IMR-90 (cell line): ENCODE results near the gene MTMR4. TPM values are rescaled to one million over a fixed set of nuclear protein-coding genes. Genes with fewer than 3 reads are reported as not detected.

Source experiments
- ATAC-seq: fragments of 200-7000 bp; cut with Tn5 transposase; 2 replicates; pipeline ENCODE4 v1.9.1; 2020; ENCODE audit warnings: low read depth, mild to moderate bottlenecking, moderate library complexity
- BruUV-seq: library from RNA; stranded (reverse); fragments of 400-500 nt; replicated peaks from 2 replicates; lab custom pipeline; 2021; lab: Mats Ljungman, UMichigan
- CTCF ChIA-PET: fragments of 300-600 bp; formaldehyde crosslinking; extraction: SDS; loops from one replicate; lab custom pipeline; 2021; ENCODE audit warnings: antibody characterized with exemption; lab: Yijun Ruan, JAX
- POLR2A ChIA-PET: fragments of 300-600 bp; sonication (Branson Sonifier 250); formaldehyde crosslinking; loops from one replicate; lab custom pipeline; 2022; ENCODE audit warnings: antibody characterized with exemption; ENCODE audit not compliant: unreplicated experiment; lab: Charles Lee
- DNase-seq: peaks from one replicate; pipeline ENCODE4 v3.0.0; 2013
- H2AFZ ChIP-seq: replicated peaks from 2 replicates; pipeline ENCODE3; 2013; ENCODE audit warnings: low read length, mild to moderate bottlenecking; ENCODE audit not compliant: poor library complexity
- H2AK5ac ChIP-seq: 2 replicates; pipeline ENCODE4 v1.6.1; 2013; ENCODE audit warnings: low read depth, low read length, inconsistent platforms
- H2AK9ac ChIP-seq: replicated peaks from 2 replicates; pipeline ENCODE3; 2013; ENCODE audit warnings: mild to moderate bottlenecking, low read depth, low read length, moderate library complexity; ENCODE audit not compliant: poor library complexity
- H2BK120ac ChIP-seq: 2 replicates; pipeline ENCODE4 v1.6.1; 2013; ENCODE audit warnings: low read depth, low read length, inconsistent platforms
- H2BK15ac ChIP-seq: 3 replicates; pipeline ENCODE4 v1.6.1; 2013; ENCODE audit warnings: low read depth, low read length, inconsistent platforms
- H2BK20ac ChIP-seq: 2 replicates; pipeline ENCODE4 v1.6.1; 2013; ENCODE audit warnings: low read depth, mild to moderate bottlenecking, inconsistent platforms, low read length, moderate library complexity
- H2BK5ac ChIP-seq: 2 replicates; pipeline ENCODE4 v1.6.1; 2013; ENCODE audit warnings: mild to moderate bottlenecking, low read depth, low read length, inconsistent platforms; ENCODE audit not compliant: poor library complexity, severe bottlenecking
- H3K14ac ChIP-seq: replicated peaks from 2 replicates; pipeline ENCODE4 v1.6.1; 2013; ENCODE audit warnings: low read depth, low read length, inconsistent platforms
- H3K18ac ChIP-seq: 2 replicates; pipeline ENCODE4 v1.6.1; 2013; ENCODE audit warnings: low read depth, low read length, control low read depth
- H3K23ac ChIP-seq: 2 replicates; pipeline ENCODE4 v1.6.1; 2013; ENCODE audit warnings: low read depth, low read length, inconsistent platforms
- H3K27ac ChIP-seq: 2 replicates; pipeline ENCODE4 v1.5.1; 2013; ENCODE audit warnings: mild to moderate bottlenecking, control low read depth, low read length; ENCODE audit not compliant: insufficient read depth
- H3K27me3 ChIP-seq: 2 replicates; pipeline ENCODE4 v1.6.1; 2013; ENCODE audit warnings: low read length; ENCODE audit not compliant: control insufficient read depth, insufficient read depth
- H3K36me3 ChIP-seq: 2 replicates; pipeline ENCODE4 v1.6.1; 2013; ENCODE audit warnings: low read length, mixed read lengths; ENCODE audit not compliant: control insufficient read depth, insufficient read depth
- H3K4ac ChIP-seq: 2 replicates; pipeline ENCODE4 v1.6.1; 2013; ENCODE audit warnings: low read depth, low read length, inconsistent platforms
- H3K4me1 ChIP-seq: 2 replicates; pipeline ENCODE4 v1.6.1; 2013; ENCODE audit warnings: low read length, mixed read lengths; ENCODE audit not compliant: control insufficient read depth, insufficient read depth
- H3K4me2 ChIP-seq: 2 replicates; pipeline ENCODE4 v1.6.1; 2013; ENCODE audit warnings: low read depth, mild to moderate bottlenecking, control low read depth, low read length, moderate library complexity
- H3K4me3 ChIP-seq: 2 replicates; pipeline ENCODE4 v1.5.1; 2013; ENCODE audit warnings: low read depth, mild to moderate bottlenecking, control low read depth, low read length, moderate library complexity; ENCODE audit not compliant: insufficient read depth
- H3K56ac ChIP-seq: 2 replicates; pipeline ENCODE4 v1.6.1; 2013; ENCODE audit warnings: low read length, inconsistent platforms; ENCODE audit not compliant: insufficient read depth; ENCODE audit errors: extremely low read depth
- H3K79me1 ChIP-seq, 2 experiments: 2 replicates each; pipeline ENCODE4 v1.6.1; 2013; ENCODE audit warnings: low read length in 2 of 2, inconsistent platforms in 1 of 2, low read depth in 1 of 2
- H3K9ac ChIP-seq: 2 replicates; pipeline ENCODE4 v1.6.1; 2013; ENCODE audit warnings: low read depth, low read length, control low read depth
- H3K9me1 ChIP-seq: 2 replicates; pipeline ENCODE4 v1.6.1; 2013; ENCODE audit warnings: low read length, inconsistent platforms; ENCODE audit not compliant: insufficient read depth
- H3K9me3 ChIP-seq: 2 replicates; pipeline ENCODE4 v1.6.1; 2013; ENCODE audit warnings: low read length; ENCODE audit not compliant: control insufficient read depth, insufficient read depth
- H4K20me1 ChIP-seq: 2 replicates; pipeline ENCODE4 v1.6.1; 2013; ENCODE audit warnings: low read length, inconsistent platforms; ENCODE audit not compliant: insufficient read depth
- H4K5ac ChIP-seq: 2 replicates; pipeline ENCODE4 v1.6.1; 2013; ENCODE audit warnings: mild to moderate bottlenecking, low read depth, low read length, control low read depth
- H4K8ac ChIP-seq, 2 experiments: 2 replicates each; pipeline ENCODE4 v1.6.1; 2013; ENCODE audit warnings: low read depth in 2 of 2, low read length in 2 of 2, control low read depth in 1 of 2, inconsistent platforms in 1 of 2
- H4K91ac ChIP-seq: 2 replicates; pipeline ENCODE4 v1.6.1; 2013; ENCODE audit warnings: low read depth, low read length, inconsistent platforms; ENCODE audit not compliant: insufficient read depth
- BHLHE40 ChIP-seq: fragments of 150-350 bp; IDR thresholded peaks from 2 replicates; pipeline ENCODE4 v1.6.1; 2016; ENCODE audit warnings: mild to moderate bottlenecking, low read depth, low read length
- CEBPB ChIP-seq: IDR thresholded peaks from 2 replicates; pipeline ENCODE4 v1.6.1; 2012; ENCODE audit warnings: low read depth, low read length, improper control_type of control experiment
- CHD1 ChIP-seq: IDR thresholded peaks from 2 replicates; pipeline ENCODE4 v1.6.1; 2012; ENCODE audit warnings: low read depth, low read length, improper control_type of control experiment
- CTCF ChIP-seq: conservative IDR thresholded peaks from 2 replicates; pipeline ENCODE4 v1.5.1; 2012; ENCODE audit warnings: mild to moderate bottlenecking, low read depth, low read length, improper control_type of control experiment
- ELK1 ChIP-seq: fragments of 150-350 bp; IDR thresholded peaks from 2 replicates; pipeline ENCODE4 v1.6.1; 2016; ENCODE audit warnings: low read depth, mild to moderate bottlenecking, low read length, moderate library complexity, borderline replicate concordance
- FOS ChIP-seq: fragments of 150-350 bp; IDR thresholded peaks from 2 replicates; pipeline ENCODE4 v1.6.1; 2016; ENCODE audit warnings: low read depth, low read length
- MAFK ChIP-seq: IDR thresholded peaks from 2 replicates; pipeline ENCODE4 v1.6.1; 2012; ENCODE audit warnings: low read depth, low read length, improper control_type of control experiment
- MAZ ChIP-seq: IDR thresholded peaks from 2 replicates; pipeline ENCODE4 v1.6.1; 2012; ENCODE audit warnings: low read depth, mild to moderate bottlenecking, low read length, improper control_type of control experiment, moderate library complexity, borderline replicate concordance
- MXI1 ChIP-seq: IDR thresholded peaks from 2 replicates; pipeline ENCODE4 v1.6.1; 2012; ENCODE audit warnings: low read depth, mild to moderate bottlenecking, low read length, moderate library complexity, borderline replicate concordance
- NFE2L2 ChIP-seq: fragments of 150-350 bp; IDR thresholded peaks from 2 replicates; pipeline ENCODE4 v1.6.1; 2016; ENCODE audit warnings: low read depth, mild to moderate bottlenecking, low read length
- POLR2A ChIP-seq: IDR thresholded peaks from 2 replicates; pipeline ENCODE4 v1.6.1; 2012; ENCODE audit warnings: mild to moderate bottlenecking, low read depth, low read length
- RAD21 ChIP-seq: IDR thresholded peaks from 2 replicates; pipeline ENCODE4 v1.6.1; 2012; ENCODE audit warnings: low read length, improper control_type of control experiment
- RCOR1 ChIP-seq: IDR thresholded peaks from 2 replicates; pipeline ENCODE4 v1.6.1; 2012; ENCODE audit warnings: mild to moderate bottlenecking, low read length, improper control_type of control experiment; ENCODE audit not compliant: insufficient replicate concordance
- RFX5 ChIP-seq: IDR thresholded peaks from 2 replicates; pipeline ENCODE4 v1.8.0; 2012; ENCODE audit warnings: low read depth, mild to moderate bottlenecking, low read length, moderate library complexity
- SMC3 ChIP-seq: fragments of 150-350 bp; IDR thresholded peaks from 2 replicates; pipeline ENCODE4 v1.6.1; 2016; ENCODE audit warnings: low read depth, mild to moderate bottlenecking, antibody characterized with exemption, low read length, moderate library complexity
- USF2 ChIP-seq: fragments of 150-350 bp; IDR thresholded peaks from 2 replicates; pipeline ENCODE4 v1.6.1; 2017; ENCODE audit warnings: mild to moderate bottlenecking, antibody characterized with exemption, low read length, low read depth
- WGBS, 2 experiments: methylation state at CpG; one replicate each; pipeline versions ENCODE4 v1.1.5 to v1.1.7; 2013; ENCODE audit warnings: missing lambda C conversion rate in 2 of 2; ENCODE audit not compliant: insufficient read length in 1 of 2; ENCODE audit errors: extremely low coverage in 2 of 2; 5-methylcytosine and 5-hydroxymethylcytosine counted together
- dilution Hi-C: fragments of 300-500 bp; cut with HindIII; formaldehyde crosslinking; loops from one replicate; pipeline ENCODE4 v1.14.3; 2018; ENCODE audit warnings: low sequenced_read_pairs; ENCODE audit not compliant: unreplicated experiment
- in situ Hi-C: fragments of 300-500 bp; cut with MboI; formaldehyde crosslinking; loops from 3 replicates; pipeline ENCODE4 v1.14.3; 2019; ENCODE audit warnings: low sequenced_read_pairs, inconsistent platforms, mixed read lengths
- intact Hi-C: fragments of 100-400 bp; cut with micrococcal nuclease; formaldehyde crosslinking; loops from 2 replicates; pipeline ENCODE4 v1.10.0; 2022
- polyA plus RNA-seq, 3 experiments: library from polyadenylated mRNA; depleted of rRNA; stranded (reverse); fragments of >200 nt; gene quantifications; 2 replicates each; pipeline ENCODE4 v1.2.3, GENCODE V29; 2012; ENCODE audit warnings: low replicate concordance in 1 of 3
- total RNA-seq: library from RNA; depleted of rRNA; stranded (reverse); fragments of >200 nt; gene quantifications from 2 replicates; pipeline ENCODE4 v1.2.3, GENCODE V29; 2012

MTMR4 gene
- total and polyA plus RNA-seq, 2 of the 4 experiments (the other 2 are of a cell fraction), result 13.2 to 42.5 TPM

GRCh38 chr17:58484600-58484999 lies 29.8 kb downstream of the MTMR4 start:
- Histone ChIP-seq H3K4me1 (no peaks in the 10 kb centered on the region), H2AK5ac (no peak overlapping the region), H4K5ac (no peak overlapping the region), H3K18ac (no peak overlapping the region), H3K9me1 (no peaks in the 10 kb centered on the region), H2AFZ (no peak overlapping the region), H3K4me3 (no peak overlapping the region), H3K23ac (no peak overlapping the region), H3K9ac (no peak overlapping the region), H2BK120ac (no peak overlapping the region), H3K79me1 (no peaks in the 10 kb centered on the region), H3K14ac (no peak overlapping the region), H3K4me2 (no peak overlapping the region), H2BK5ac (no peak overlapping the region), H2BK15ac (no peak overlapping the region), H3K27ac (no peak overlapping the region), H3K9me3 (no peaks in the 10 kb centered on the region), H4K91ac (no peak overlapping the region), H4K8ac (no peak overlapping the region), H4K20me1 (no peaks in the 10 kb centered on the region), H3K4ac (no peak overlapping the region), H3K27me3 (no peaks in the 10 kb centered on the region), H3K56ac (no peak overlapping the region), H2BK20ac (no peak overlapping the region), H2AK9ac (no peak overlapping the region), H3K36me3 (peaks cover 11% of the 10 kb centered on the region; the same call in 1 of the 2 replicates)
- DNase-seq (no peak), ATAC-seq (no peak)
- WGBS, 2 experiments, result no CpG with 5 or more reads among the region's 3 CpGs
- ChIA-PET POLR2A (no interaction called here), CTCF (no interaction called here)
- in situ Hi-C loops, result no loop called here
- TF ChIP-seq MAFK, result no peak
- no peak for TF ChIP-seq RAD21
- TF ChIP-seq CEBPB, result no peak
- TF ChIP-seq NFE2L2, result no peak
- TF ChIP-seq ELK1, result no peak
- no peak for TF ChIP-seq MAZ
- TF ChIP-seq CHD1, result no peak
- no peak for TF ChIP-seq USF2
- TF ChIP-seq BHLHE40, result no peak
- no peak for TF ChIP-seq RFX5
- no peak for TF ChIP-seq FOS
- TF ChIP-seq SMC3, result no peak
- no peak for TF ChIP-seq CTCF
- no peak for TF ChIP-seq POLR2A
- TF ChIP-seq MXI1, result no peak
- TF ChIP-seq RCOR1, result no peak
- dilution Hi-C loops, result no loop called here
- intact Hi-C loops, result no loop called here
- no TSS peak for BruUV-seq
